Coronary artery (tissue), 2 donors: ENCODE data around the gene MGAT4C.

Source experiments
- DNase-seq: peaks from one replicate; pipeline ENCODE4 v3.0.0-alpha.2; 2017; ENCODE audit warnings: low spot score
- H3K27ac ChIP-seq, 2 donors: fragments of 200-600 bp; sonication (generic); one replicate each; pipeline ENCODE4 v1.5.1; 2016 to 2019
- H3K4me3 ChIP-seq: fragments of 200-600 bp; sonication (generic); 2 replicates; pipeline ENCODE4 v1.5.1; 2016; ENCODE audit warnings: mild to moderate bottlenecking, moderate library complexity
- TF ChIP-seq, protein P1 (sequence below): fragments of 200-600 bp; sonication (generic); IDR thresholded peaks from one replicate; pipeline ENCODE4 v1.5.1; 2019; ENCODE audit warnings: antibody characterized with exemption

The MGAT4C gene

DNA sequence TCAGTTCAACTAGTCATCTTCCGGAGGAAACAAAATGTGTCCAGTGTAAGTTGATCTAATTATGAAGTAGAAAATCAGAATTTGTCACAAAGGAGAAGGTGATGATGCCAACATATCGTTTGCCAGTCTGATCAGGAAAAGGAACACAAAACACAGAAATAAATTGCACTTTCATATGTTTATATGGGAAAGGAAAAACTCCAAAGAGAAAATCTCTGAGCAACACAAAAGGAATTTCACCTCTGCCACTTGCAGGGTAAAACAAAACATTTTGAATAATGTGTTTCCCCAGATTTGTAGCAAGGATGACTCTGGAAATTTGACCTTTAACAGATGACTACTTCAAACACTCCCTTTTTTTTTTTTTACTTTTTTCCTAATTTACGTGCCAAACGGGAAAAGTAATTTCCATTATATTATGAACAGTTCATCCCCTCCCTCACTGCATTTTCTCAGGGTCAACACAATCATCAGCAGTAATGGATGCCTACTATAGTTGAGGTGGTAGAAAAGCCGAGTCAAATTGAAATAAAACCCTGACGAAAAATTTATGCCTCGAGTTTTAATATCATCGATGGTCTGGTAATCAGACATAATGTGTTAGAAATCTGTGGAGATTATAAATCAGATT lies 25.6 kb downstream of the MGAT4C start:
- H3K27ac ChIP-seq, result no peak overlapping the region
- TF ChIP-seq, protein P1, sequence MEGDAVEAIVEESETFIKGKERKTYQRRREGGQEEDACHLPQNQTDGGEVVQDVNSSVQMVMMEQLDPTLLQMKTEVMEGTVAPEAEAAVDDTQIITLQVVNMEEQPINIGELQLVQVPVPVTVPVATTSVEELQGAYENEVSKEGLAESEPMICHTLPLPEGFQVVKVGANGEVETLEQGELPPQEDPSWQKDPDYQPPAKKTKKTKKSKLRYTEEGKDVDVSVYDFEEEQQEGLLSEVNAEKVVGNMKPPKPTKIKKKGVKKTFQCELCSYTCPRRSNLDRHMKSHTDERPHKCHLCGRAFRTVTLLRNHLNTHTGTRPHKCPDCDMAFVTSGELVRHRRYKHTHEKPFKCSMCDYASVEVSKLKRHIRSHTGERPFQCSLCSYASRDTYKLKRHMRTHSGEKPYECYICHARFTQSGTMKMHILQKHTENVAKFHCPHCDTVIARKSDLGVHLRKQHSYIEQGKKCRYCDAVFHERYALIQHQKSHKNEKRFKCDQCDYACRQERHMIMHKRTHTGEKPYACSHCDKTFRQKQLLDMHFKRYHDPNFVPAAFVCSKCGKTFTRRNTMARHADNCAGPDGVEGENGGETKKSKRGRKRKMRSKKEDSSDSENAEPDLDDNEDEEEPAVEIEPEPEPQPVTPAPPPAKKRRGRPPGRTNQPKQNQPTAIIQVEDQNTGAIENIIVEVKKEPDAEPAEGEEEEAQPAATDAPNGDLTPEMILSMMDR, result no peak
- H3K4me3 ChIP-seq, result no peak overlapping the region
- DNase-seq, result no peak

GRCh38 chr12:86229772-86230171 lies 26.4 kb downstream of the MGAT4C start:
- Histone ChIP-seq H3K27ac (no peak overlapping the region), H3K4me3 (no peak overlapping the region)
- TF ChIP-seq, protein P1, result no peak

GRCh38 chr12:86228656-86229055 lies 27.5 kb downstream of the MGAT4C start:
- Histone ChIP-seq H3K27ac (no peak overlapping the region), H3K4me3 (no peak overlapping the region)
- no peak for DNase-seq
- TF ChIP-seq, protein P1, result no peak

More at GRCh38 chr12:86229772-86230171, 26.4 kb downstream of the MGAT4C start:
- no peak for DNase-seq

DNA sequence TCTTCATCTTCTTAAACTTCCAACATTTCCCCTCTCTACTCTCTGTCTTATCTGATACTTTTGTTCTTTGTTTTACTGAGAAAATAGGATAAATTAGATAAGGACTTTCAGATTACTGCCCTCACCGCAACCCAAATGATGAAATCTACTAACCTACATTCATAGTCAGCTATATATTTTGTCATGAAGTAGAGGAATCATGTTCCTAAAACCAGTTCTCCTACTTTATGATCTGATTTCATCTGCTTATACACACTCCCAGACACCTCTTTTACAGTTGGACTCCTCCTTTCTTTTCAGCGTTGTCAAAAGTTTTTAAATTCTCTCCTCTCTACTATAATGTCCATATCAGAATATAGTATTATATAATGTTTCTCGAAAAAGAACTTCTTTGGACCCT lies 29.7 kb downstream of the MGAT4C start:
- DNase-seq, result no peak
- Histone ChIP-seq H3K27ac (no peak overlapping the region), H3K4me3 (no peak overlapping the region)
- TF ChIP-seq, protein P1, result no peak

- TF ChIP-seq, protein P1, result no peak
- H3K4me3 ChIP-seq, result no peak overlapping the region
- H3K27ac ChIP-seq, result no peak overlapping the region
- DNase-seq, result no peak
These were observed 39.6 kb downstream of the MGAT4C start for GRCh38 chr12:86216591-86216990.

- H3K27ac ChIP-seq, result no peak overlapping the region
- H3K4me3 ChIP-seq, result no peak overlapping the region
- TF ChIP-seq, protein P1, result no peak
- DNase-seq, result no peak
These were observed 43.2 kb downstream of the MGAT4C start for GRCh38 chr12:86213012-86213411.

- Histone ChIP-seq H3K4me3 (no peak overlapping the region), H3K27ac (no peak overlapping the region)
- TF ChIP-seq, protein P1, result no peak
- no peak for DNase-seq
These were observed 57.3 kb downstream of the MGAT4C start for GRCh38 chr12:86198696-86199444.
